ENCODE data around the gene GRM7.
"Not testable (repeated sequence)": the region's sequence is repeated elsewhere in the genome, so short reads cannot be mapped to it uniquely, and the experiment has no call there.

GRM7 gene

GRCh38 chr3:6860954-6861624 is at the start of gene GRM7:
GRM7 (plus strand) TSS chr3:6861115.
- no peak for DNase-seq (ENCODE audit: low read depth)

GRCh38 chr3:6821411-6821810 is 39.5 kb upstream of the GRM7 start:
- no peak for DNase-seq (ENCODE audit: low read depth)

DNA sequence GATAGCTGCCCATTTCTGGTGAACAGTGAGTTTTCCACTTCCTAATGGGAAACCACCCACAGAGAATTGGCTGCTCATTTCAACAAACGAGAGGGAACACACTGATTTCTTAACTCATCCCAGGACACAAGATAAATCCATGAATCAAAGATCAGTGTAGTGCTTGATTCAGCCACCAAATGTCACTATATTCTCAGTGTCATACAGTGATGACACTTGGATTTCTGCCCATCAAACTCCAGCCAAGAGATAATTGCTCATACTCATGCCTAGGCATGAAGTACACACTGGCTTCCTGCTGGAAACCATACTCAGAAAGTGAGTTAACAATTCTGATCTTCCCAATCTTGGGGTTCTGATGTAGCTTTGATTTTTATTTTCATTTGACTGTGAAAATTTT is 35.4 kb upstream of the GRM7 start:
- no peak for DNase-seq (ENCODE audit: low read depth)

DNA sequence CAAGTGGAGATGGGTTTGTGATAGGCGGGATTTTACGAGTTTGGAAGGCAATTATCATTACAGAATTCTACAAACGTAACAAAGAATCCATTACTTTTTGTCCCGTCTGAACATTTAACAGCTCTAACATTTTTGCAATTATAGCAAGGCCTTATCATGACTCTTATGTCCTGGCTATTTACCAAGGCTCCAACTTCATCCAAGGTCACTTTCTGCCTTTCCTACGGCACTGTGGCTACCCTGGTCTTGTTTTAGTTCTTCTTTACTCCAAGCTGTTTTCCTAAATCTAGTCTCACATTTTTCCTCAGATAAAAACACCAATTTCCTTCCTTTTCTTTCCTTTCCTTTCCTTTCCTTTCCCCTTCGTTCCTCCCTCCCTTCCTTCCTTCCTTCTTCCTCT is 33.5 kb upstream of the GRM7 start:
- DNase-seq (ENCODE audit: low read depth): no peak

GRCh38 chr3:6844723-6845122 is 16.2 kb upstream of the GRM7 start:
- no peak for DNase-seq (ENCODE audit: low read depth)

DNA sequence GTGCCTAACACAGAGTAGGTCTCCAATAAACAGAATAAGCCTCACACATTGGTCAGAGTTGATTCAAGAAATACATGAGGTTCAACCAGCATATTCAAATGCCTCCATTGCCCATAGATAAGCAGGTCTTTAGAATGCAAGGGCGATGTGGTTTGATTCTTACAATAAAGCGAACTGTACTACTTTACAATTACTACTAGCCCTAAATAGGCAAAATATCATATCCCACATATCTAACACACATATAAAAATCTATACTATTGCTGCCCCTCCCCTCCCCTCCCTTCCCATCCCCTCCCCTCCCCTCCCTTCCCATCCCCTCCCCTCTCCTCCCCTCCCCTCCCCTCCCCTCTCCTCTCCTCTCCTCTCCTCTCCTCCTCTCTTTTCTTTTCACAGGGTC is 6.7 kb upstream of the GRM7 start:
- no peak for DNase-seq (ENCODE audit: low read depth)

GRCh38 chr3:6857510-6857909 is 3.4 kb upstream of the GRM7 start:
- no peak for DNase-seq (ENCODE audit: low read depth)

- no peak for DNase-seq (ENCODE audit: low read depth)
Measured at GRCh38 chr3:6860149-6860953, 564 bp upstream of the GRM7 start.

GRCh38 chr3:6861625-6862000 is 698 bp downstream of the GRM7 start:
- no peak for DNase-seq (ENCODE audit: low read depth)

- DNase-seq (ENCODE audit: low read depth): no peak
Measured at GRCh38 chr3:6862041-6862879, 1.3 kb downstream of the GRM7 start.

DNA sequence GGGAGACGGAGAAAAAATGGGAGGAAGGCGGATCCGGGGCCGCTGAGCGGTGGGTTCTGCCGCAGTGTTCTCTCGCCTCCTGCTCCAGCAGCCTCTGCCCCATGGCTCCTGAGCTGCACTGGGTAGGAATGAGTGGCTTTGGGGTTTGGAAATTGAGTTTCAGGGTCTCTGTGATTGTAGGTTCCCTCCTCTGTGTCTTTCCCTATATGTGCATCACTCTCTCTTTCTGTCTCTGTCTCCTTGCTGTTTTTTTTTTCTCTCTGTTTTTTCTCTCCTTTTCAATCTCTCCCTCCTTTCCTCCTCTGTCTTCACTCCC is 1.9 kb downstream of the GRM7 start:
- DNase-seq (ENCODE audit: low read depth): no peak

DNA sequence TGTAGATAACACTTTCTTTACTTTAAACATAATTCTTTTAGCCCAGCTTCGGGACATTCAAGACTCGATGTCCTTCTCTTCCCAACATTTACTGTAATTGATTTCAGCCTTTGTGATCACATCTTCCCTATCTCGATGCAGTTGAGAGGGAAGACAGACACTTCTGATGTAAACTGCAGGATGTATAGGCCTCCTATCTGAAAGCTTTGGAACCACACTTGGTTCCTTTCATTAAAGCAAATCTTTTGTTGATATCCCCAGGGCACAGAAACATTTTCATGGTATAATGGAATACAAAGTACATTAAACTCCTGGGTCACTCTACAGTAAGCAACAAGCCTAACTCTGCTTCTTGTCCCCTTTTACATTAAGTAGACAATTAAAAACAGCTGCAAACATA is 6.4 kb downstream of the GRM7 start:
- DNase-seq (ENCODE audit: low read depth): no peak

DNA sequence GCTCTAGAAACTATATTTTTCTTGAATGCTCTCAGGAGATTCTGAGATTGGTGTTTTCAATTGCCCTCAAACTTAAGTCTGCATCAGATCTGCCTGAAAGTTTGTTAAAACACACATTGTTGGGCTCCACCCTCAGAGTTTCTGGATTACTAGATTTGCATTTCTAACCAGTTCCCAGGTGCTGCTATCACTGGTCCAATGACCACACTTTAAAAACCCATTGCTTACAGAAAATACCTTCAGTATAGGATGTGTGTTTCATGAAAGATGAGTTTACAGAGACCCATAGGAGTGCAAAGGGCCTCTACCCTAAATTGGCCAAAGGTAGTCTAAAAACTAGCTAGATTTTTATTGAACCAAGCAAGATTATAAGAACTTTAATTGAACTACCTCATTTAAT is 17.8 kb downstream of the GRM7 start:
- DNase-seq (ENCODE audit: low read depth): no peak

GRCh38 chr3:6912240-6912639 is 51.3 kb downstream of the GRM7 start:
- no peak for DNase-seq (ENCODE audit: low read depth)

- no peak for DNase-seq (ENCODE audit: low read depth)
Measured at GRCh38 chr3:6915898-6916297, 55.0 kb downstream of the GRM7 start.

GRCh38 chr3:6921066-6921465 is 60.2 kb downstream of the GRM7 start:
- no peak for DNase-seq (ENCODE audit: low read depth)

DNA sequence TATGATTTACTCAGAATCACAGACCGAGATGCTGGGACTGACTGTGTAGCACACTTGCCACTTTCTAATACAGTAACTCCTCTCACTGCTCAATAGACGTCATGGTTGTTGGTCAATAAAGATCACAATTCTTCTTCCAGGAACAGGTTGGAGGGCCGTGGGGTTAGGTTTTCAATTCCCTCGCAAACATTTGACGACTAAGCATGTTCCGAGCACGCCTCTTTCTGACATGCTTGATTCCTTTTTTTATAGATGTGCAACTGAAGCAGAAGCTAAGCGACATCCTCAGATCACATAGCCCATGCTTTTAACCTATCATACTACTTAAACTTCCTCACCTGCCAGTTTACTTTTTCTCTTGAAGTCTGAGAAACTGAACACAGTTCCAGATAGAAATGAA is 61.0 kb downstream of the GRM7 start:
- no peak for DNase-seq (ENCODE audit: low read depth)

DNA sequence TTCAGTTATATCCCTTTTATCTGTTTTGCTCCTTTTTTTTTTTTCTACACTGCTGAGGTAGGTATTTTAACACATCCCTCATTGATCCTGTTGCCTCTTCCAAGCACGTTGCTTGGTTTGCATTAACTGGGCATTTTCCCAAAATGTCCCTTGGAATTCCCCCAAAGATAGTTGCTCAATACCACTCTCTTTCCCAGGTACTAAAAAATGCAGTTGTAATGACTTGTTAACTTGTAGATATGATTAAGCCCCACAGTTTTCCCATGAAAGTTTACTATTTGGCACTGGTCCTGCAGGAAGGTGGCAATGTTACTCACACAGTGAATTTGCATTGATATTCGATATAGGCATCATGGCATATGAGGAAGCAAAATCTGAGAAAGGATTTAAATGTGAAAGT is 67.1 kb downstream of the GRM7 start:
- no peak for DNase-seq (ENCODE audit: low read depth)

- DNase-seq (ENCODE audit: low read depth): no peak
Measured at GRCh38 chr3:6929918-6930317, 69.0 kb downstream of the GRM7 start.

GRCh38 chr3:6935418-6935817 is 74.5 kb downstream of the GRM7 start:
- DNase-seq (ENCODE audit: low read depth): not testable (repeated sequence)

DNA sequence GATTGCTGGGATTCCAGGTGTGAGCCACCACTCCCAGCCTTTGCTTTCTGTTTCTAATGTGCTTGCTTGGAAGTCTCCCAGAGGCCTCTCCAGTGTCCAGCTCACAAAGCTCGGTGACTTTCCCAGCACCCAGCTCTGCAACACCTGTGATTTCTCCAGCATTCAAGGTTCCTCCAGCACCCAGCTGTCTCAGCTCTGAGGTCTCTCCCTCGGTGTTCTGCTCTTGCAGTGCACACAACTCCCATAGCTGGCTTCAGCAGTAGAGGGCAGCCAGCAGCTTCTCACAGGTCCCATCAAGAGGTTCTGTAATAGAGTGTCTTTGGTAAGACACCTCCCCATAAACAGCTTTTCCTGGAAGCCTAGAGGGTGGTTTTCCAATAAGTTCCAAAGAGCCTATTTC is 75.1 kb downstream of the GRM7 start:
- DNase-seq (ENCODE audit: low read depth): no peak

DNA sequence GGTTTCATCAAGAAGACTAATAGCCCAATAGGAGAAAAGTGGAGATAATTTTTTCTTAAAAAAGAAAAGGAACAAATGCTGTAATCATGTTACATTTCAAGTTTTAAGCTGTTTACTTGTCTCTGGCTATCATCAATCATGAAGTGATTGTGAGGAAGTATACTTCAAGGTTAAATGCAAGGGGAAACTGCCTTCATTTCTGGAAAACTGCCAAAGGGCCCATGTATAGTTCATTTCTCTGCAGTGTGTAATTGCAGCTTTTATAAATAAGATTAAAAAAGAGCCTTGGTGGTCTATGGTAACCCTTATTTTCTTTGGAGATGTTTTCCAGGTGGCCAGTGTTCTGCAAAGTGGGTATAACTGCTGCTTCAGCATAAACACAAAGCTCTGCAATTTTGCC is 101.9 kb downstream of the GRM7 start:
- DNase-seq (ENCODE audit: low read depth): no peak

DNA sequence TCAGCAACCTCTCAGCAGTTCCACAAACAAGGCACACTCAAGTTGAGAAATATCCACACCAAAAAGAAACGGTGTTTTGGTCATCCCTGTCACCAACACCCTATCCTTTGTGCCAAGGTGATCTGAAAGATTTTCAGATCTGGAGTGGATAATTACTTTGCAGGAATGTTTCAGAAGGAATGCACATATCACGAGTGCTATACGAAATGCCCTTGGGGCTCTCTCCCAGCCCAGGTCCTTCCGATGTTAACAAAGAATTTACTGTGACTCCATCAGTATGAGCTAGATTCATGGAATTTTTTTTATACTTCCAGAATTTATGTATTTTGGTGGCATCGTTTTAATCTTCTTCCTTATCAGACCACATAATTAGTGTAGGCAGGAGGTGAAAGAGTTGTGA is 105.0 kb downstream of the GRM7 start:
- DNase-seq (ENCODE audit: low read depth): no peak
